Measurements from ENCODE around the gene FAM163B.

- TF ChIP-seq CTCF (IDR thresholded peaks at IDR 0.05; ENCODE audit: control extremely low read depth in 1 of 3, insufficient read depth in 1 of 3, low read depth in 1 of 3, low read length in 3 of 3), result no peak
- no peak for TF ChIP-seq POLR2AphosphoS5 (IDR thresholded peaks at IDR 0.05; ENCODE audit: low read depth, low read length)
- no peak for TF ChIP-seq CHD2 (IDR thresholded peaks at IDR 0.05; ENCODE audit: low read length)
These were observed 5.5 kb upstream of the FAM163B start for GRCh38 chr9:133614678-133615077.

Data from H1 (cell line).